Activated CD8-positive, alpha-beta memory T cell treated with anti-CD3 and anti-CD28 coated beads, Interleukin-2, amount 50 U/mL, for 24 hours (primary cell): ENCODE data around the gene CPLX4.
"Not testable (repeated sequence)": the region's sequence is repeated elsewhere in the genome, so short reads cannot be mapped to it uniquely, and the experiment has no call there.

Source experiments
- DNase-seq: peaks from one replicate; pipeline ENCODE4 v3.0.0-alpha.2; 2020; ENCODE audit errors: extremely low read depth

CPLX4 gene

DNA sequence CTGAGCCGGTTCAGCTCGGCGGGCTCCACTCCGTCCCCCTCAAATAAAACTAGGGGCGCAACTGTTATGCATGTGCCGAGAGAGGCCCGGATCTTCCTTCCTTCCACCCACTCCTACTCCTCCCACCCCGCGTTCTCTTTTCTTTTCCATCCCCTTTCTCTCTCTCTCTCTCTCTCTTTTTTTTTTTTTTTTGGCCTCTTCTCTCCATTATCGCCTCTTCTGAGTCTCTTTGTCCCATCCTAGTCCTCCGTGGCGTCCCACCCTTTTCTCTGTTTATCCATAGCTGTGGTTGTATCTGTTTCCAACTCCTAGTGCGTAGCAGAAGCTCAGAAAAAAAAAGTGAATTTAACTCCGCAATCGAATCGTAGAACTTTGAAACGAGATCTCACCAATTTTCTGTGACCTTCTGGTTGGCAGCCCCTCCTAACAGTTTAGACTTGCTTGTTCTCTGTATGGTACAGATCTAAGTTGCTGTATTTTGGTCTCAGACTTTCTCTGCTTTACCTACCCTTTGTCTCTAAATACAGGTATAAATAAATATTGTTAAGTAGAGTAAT lies 48.8 kb downstream of the CPLX4 start:
- DNase-seq: no peak

DNA sequence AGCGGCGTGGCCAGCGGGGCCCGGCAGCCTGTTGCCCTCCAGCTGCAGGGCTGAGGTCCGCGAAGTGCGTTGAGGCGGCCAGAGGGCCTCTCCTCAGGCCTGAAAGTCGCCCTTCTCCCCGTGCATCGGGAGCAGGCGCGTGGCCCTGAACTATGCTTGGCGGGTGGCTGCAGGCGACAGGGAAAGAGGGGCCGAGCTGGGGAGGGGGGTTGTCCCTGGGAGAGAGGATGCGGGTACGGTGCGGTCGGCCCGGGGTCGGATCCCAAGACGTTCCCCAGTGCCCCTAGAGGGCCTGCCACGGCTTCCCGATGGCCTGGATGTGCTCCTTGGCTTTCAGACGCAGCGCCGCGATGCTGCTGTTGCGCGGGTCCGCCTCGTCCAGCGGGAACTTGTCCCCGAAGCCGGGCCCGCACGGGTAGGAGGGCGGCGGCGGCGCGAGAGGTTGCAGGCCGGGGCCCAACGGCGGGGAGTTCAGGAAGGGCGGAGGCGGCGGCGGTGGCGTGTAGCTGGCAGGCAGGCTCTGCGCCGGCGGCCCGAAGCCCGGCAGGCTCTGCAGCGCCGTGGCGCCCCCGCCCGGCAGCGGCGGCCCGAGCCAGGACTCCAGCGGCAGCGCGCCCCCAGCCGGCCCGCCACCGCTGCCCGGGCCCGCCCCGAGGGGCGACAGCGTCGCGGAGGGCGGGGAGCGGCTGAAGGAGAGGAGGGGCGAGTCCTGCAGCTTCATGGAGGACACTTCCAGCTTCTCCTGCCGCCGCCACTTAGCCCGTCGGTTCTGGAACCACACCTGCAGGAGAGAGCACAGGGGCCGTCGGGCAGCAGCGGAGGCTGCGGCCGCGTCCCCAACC lies 49.5 kb downstream of the CPLX4 start:
- DNase-seq: no peak

- no peak for DNase-seq
Observed at GRCh38 chr18:59268127-59268720, 50.2 kb downstream of the CPLX4 start.

DNA sequence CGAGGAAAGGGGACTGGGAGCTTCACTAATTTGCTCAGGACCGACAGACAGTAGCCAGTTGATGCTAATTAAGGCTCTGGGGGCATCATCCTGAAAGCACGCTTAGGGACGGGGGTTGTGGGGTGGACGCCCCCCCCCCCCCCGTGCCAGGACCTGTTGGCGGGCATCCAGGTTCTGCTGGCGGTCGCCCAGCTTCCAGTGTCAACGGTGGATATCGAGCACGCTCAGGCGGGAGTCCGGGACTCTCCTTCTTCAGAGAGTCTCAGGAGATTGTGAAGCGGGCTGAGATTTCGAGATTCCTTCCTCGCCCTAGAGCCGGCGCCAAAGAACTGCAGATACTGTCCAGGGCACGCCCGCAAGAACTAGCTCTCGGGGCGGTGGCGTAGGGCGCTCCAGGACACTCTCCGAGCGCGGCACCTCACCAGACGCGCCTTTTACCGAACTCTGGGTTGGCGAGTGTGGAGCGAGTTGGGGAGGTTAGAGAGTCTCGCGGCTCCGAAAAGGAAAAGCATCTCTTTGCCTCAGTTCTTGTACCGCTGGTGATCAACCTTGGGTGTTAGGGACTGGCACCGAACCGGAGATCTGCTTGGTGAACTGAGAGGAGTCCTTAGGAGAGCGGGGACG lies 50.8 kb downstream of the CPLX4 start:
- no peak for DNase-seq

DNA sequence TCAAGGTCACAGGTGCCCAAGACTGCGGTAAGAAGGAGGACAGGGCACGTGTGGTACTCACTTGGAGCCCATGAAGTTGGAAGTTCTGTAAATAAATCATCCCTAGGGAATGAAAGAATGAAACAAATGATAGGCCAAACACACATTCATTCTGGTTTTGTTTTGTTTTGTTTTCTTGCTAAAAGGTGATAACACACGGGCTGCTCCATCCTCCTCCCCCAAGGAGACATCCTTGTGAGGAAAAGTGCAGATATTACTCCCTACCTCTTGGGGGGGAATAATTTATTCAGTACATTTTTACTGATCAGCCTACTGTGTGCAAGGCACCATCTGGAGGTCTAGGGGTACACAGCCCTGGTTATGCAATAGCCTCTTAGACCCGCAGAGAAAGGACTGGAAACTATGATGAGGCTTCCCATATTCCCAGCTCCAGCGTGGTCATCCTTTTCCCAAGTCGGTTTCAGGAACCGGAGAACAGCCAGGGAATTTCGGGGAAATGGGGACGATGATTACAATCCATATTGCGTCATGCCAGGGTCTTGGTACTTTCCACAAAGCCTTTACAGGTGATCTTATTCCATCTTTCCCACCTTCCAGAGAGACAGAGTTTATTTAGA lies 51.5 kb downstream of the CPLX4 start:
- DNase-seq: no peak

GRCh38 chr18:59266459-59266858 lies 52.0 kb downstream of the CPLX4 start:
- DNase-seq: no peak

DNA sequence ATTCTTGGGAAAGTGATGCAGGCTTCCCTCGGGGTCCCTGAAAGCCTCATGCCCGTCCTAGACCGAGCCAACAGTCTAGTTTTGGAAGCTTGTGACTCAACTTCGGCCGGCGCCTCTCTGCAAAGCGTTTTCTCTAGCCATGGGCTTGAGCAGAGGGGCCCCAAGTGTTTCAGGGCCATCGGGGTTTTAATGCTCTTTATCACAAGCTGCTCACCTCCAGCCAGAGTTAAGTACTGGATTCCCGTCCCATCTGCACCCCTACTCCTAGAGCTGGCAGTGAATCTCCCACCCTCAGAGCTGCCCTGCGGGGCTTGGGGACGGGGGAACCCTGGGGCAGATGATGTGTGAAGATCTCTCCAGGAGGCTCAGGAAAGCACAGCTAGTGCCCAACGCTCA lies 52.5 kb downstream of the CPLX4 start:
- no peak for DNase-seq

DNA sequence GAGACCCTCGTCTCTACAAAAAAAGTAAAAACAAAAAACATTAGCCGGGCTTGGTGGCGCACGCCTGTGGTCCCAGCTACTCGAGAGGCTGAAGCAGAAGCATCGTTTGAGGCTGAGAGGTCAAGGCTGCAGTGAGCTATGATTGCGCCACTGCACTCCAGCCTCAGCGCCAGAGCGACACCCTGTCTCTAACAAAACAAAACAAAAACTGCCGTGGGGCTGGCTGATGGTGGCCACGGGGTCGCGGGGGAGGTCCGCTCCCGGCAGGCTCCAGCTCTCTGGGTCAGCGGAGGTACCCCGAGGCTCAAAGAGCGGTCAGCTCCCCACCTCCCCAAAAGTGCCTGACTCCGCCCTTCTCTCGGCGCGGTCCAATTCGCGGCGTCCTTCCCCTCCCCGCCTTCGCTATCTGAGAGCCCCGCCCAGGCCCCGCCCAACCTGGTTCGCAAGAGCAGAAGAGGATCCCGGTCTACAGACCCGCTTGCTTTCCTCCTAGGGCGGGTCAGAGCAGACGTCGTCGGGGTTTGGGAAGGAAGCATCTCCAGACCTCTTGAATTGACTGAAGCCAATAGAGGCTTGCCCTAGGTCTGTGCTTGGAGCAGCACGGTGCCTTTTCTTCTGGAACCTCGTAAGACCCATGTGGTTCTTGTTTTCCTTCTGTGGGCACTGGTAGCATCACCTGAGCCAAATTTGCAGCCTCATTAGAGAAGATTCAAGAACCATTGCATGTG lies 53.0 kb downstream of the CPLX4 start:
- no peak for DNase-seq

- DNase-seq: no peak
Observed at GRCh38 chr18:59264651-59265245, 53.7 kb downstream of the CPLX4 start.

- no peak for DNase-seq
Observed at GRCh38 chr18:59264121-59264571, 54.3 kb downstream of the CPLX4 start.

DNA sequence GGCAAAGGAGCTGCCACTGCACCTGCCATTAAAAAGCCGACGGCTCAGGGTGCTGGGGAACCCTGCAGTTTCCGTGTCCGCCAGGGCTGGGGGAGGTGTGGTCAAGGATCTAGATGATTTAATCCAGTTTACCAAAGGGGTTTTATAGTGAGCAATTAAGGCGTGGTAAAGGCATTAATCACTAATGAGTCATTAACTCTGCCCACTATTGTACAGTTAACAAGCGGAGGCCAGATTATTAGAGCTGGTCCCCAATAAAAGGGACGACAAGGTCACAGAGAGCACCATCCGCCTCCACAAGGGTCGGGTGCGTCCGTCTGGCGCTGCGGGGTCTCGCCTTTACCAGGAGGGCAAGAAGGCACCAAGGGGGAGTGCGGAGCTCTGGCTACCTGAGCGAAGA lies 54.8 kb downstream of the CPLX4 start:
- no peak for DNase-seq

- not testable (repeated sequence) for DNase-seq
Observed at GRCh38 chr18:59262243-59262642, 56.2 kb downstream of the CPLX4 start.

GRCh38 chr18:59261842-59262241 lies 56.6 kb downstream of the CPLX4 start:
- DNase-seq: not testable (repeated sequence)

- not testable (repeated sequence) for DNase-seq
Observed at GRCh38 chr18:59255491-59255890, 63.0 kb downstream of the CPLX4 start.

DNA sequence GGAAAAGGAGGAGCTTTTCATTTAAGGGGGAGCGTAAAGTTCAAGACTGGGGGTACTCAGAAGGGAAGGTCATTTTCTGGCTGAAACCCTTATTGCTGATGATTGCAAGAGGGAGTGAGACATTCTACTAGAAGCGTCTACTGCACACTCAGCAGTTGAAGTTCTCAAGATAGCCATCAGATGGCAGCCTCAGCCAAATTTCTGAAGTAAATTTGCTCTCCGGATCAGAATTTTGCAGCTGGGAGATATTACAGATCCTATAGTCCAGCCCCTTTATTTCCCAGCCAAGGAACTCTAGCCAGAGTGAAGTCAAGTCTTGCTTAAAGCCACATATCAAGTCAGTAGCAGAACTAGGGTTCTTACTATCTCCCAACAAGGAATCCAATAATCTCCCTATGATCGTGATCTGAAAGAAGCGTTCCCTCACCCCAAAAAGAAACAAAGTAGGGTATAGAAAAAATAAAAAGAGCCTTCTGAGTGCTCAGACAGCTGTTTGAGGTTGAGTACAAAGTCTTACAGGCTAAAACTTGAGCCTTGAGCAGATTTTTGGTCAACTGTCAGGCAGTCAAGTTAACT lies 69.2 kb downstream of the CPLX4 start:
- no peak for DNase-seq

DNA sequence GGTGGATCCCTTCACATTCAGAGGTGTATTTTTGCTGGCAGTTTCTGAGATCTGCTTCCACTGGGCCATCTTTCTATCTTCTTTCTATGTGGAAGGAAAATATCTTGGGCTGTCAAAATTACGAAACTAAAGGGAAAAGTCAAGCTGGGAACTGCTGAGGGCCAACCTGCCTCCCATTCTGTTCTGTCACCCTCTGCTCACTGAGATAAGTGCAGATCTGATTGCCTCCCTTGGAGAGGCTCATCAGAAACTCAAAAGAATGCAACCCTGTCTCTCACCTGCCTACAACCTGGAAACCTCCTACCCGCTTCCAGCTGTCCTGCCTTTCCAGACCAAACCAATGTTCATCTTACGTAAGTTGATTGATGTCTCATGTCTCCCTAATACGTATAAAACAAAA lies 71.7 kb downstream of the CPLX4 start:
- DNase-seq: no peak
